Smooth muscle cell (in vitro differentiated cells): ENCODE results near the gene LRRFIP1. TPM values are rescaled to one million over a fixed set of nuclear protein-coding genes. Genes with fewer than 3 reads are reported as not detected.

Experiments used
- DNase-seq: peaks from one replicate; lab custom pipeline; 2025; ENCODE audit not compliant: unreplicated experiment; lab: John Stamatoyannopoulos, UW
- H2AFZ ChIP-seq: fragments of 200-600 bp; sonication (generic); 2 replicates; pipeline ENCODE4 v1.6.0; 2016; ENCODE audit warnings: antibody characterized with exemption, low read depth, mild to moderate bottlenecking
- H3F3A ChIP-seq: fragments of 200-600 bp; sonication (generic); 2 replicates; pipeline ENCODE4 v1.6.0; 2017; ENCODE audit warnings: antibody characterized with exemption, low read depth
- H3K27ac ChIP-seq: fragments of 200-600 bp; sonication (generic); 2 replicates; pipeline ENCODE4 v1.5.1; 2016; ENCODE audit warnings: low read depth, mild to moderate bottlenecking
- H3K27me3 ChIP-seq: fragments of 200-600 bp; sonication (generic); 2 replicates; pipeline ENCODE4 v1.6.1; 2016; ENCODE audit warnings: low read depth, mild to moderate bottlenecking
- H3K36me3 ChIP-seq: fragments of 200-600 bp; sonication (generic); 2 replicates; pipeline ENCODE4 v1.5.1; 2016; ENCODE audit warnings: low read depth
- H3K4me1 ChIP-seq: fragments of 200-600 bp; sonication (generic); 2 replicates; pipeline ENCODE4 v1.5.1; 2016; ENCODE audit warnings: low read depth
- H3K4me2 ChIP-seq: fragments of 200-600 bp; sonication (generic); 2 replicates; pipeline ENCODE4 v1.6.0; 2016; ENCODE audit warnings: mild to moderate bottlenecking
- H3K4me3 ChIP-seq: fragments of 200-600 bp; sonication (generic); 2 replicates; pipeline ENCODE4 v1.5.1; 2016; ENCODE audit warnings: mild to moderate bottlenecking
- H3K79me2 ChIP-seq: fragments of 200-600 bp; sonication (generic); 2 replicates; pipeline ENCODE4 v1.6.0; 2016; ENCODE audit warnings: low read depth, mild to moderate bottlenecking
- H3K9ac ChIP-seq: fragments of 200-600 bp; sonication (generic); 2 replicates; pipeline ENCODE4 v1.6.0; 2016; ENCODE audit warnings: low read depth
- H3K9me3 ChIP-seq: fragments of 200-600 bp; sonication (generic); replicated peaks from 2 replicates; pipeline ENCODE4 v1.5.1; 2016; ENCODE audit warnings: low read depth
- H4K20me1 ChIP-seq: fragments of 200-600 bp; sonication (generic); 2 replicates; pipeline ENCODE4 v1.6.0; 2016; ENCODE audit warnings: low read depth
- WGBS: methylation state at CpG from one replicate; pipeline ENCODE4 v1.1.7; 2016; ENCODE audit warnings: low lambda C conversion rate; 5-methylcytosine and 5-hydroxymethylcytosine counted together
- polyA plus RNA-seq: library from polyadenylated mRNA; unstranded; fragments of >200 nt; fragmentation: Nextera tagmentation; extraction: Ambion mirVana; gene quantifications from 2 replicates; pipeline ENCODE4 v1.2.1, GENCODE V29; 2016
- total RNA-seq: library from RNA; depleted of rRNA; stranded (reverse); fragments of >200 nt; gene quantifications from 2 replicates; pipeline ENCODE4 v1.2.3, GENCODE V29; 2014
- TF ChIP-seq, protein P1 (sequence below): fragments of 200-600 bp; sonication (generic); IDR thresholded peaks from 2 replicates; pipeline ENCODE4 v1.5.1; 2017; ENCODE audit warnings: borderline replicate concordance, mild to moderate bottlenecking, antibody characterized with exemption; ENCODE audit not compliant: insufficient read depth, poor library complexity, severe bottlenecking

Gene LRRFIP1
- total and polyA plus RNA-seq, 2 experiments from 2014 or later = 36.2 to 65.1 TPM

DNA sequence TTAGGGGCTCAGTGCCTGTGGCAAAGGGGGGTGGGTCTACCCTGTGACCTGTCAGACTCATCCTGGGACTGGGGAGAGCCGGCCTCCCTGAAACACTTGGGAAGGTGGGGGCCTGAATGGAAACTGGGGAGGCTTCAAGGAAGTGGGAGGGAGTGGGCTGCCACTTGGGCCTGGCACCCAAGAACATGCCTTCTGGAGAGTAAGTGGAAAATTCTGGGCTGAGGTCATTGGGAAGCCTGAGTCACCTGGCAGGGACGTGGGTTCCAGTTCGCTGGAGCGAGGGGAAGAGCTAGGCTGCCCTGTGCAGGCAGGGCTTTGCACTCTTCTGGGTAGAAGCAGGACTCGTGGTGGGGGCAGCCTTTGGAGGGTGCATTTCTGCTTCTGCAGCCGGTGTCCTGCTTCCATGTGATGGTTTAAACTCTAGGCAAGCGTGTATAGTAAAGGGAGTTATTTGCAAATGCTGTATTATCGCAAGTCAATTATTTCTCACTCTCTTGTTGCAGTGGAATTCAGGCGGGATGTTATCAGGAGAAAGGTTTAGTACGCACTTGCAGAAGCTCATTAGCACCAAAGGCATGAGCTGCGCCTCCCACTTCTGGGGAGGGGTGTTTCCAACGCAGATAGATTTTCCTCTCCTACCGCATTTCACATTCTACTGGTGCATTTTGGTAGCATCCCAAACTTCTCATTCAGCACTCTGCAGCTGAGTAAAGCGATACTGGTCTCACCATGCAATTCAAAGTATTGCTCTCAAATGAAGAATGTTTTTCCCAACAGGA is 3.8 kb downstream of the LRRFIP1 start:
- Histone ChIP-seq H3K4me1 (peaks cover 6% of the 10 kb centered on the region), H3K27ac (no peak overlapping the region), H3F3A (peaks cover 4% of the 10 kb centered on the region), H3K9ac (no peak overlapping the region), H3K9me3 (peaks cover 7% of the 10 kb centered on the region), H2AFZ (no peak overlapping the region), H3K4me2 (no peak overlapping the region), H4K20me1 (peaks cover 36% of the 10 kb centered on the region), H3K27me3 (no peaks in the 10 kb centered on the region), H3K4me3 (no peak overlapping the region), H3K36me3 (peaks cover 6% of the 10 kb centered on the region), H3K79me2 (peaks cover 34% of the 10 kb centered on the region)
- TF ChIP-seq, protein P1, sequence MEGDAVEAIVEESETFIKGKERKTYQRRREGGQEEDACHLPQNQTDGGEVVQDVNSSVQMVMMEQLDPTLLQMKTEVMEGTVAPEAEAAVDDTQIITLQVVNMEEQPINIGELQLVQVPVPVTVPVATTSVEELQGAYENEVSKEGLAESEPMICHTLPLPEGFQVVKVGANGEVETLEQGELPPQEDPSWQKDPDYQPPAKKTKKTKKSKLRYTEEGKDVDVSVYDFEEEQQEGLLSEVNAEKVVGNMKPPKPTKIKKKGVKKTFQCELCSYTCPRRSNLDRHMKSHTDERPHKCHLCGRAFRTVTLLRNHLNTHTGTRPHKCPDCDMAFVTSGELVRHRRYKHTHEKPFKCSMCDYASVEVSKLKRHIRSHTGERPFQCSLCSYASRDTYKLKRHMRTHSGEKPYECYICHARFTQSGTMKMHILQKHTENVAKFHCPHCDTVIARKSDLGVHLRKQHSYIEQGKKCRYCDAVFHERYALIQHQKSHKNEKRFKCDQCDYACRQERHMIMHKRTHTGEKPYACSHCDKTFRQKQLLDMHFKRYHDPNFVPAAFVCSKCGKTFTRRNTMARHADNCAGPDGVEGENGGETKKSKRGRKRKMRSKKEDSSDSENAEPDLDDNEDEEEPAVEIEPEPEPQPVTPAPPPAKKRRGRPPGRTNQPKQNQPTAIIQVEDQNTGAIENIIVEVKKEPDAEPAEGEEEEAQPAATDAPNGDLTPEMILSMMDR = no peak
- DNase-seq = no peak
- WGBS = 82% methylated on average over 14 of the region's 14 CpGs

DNA sequence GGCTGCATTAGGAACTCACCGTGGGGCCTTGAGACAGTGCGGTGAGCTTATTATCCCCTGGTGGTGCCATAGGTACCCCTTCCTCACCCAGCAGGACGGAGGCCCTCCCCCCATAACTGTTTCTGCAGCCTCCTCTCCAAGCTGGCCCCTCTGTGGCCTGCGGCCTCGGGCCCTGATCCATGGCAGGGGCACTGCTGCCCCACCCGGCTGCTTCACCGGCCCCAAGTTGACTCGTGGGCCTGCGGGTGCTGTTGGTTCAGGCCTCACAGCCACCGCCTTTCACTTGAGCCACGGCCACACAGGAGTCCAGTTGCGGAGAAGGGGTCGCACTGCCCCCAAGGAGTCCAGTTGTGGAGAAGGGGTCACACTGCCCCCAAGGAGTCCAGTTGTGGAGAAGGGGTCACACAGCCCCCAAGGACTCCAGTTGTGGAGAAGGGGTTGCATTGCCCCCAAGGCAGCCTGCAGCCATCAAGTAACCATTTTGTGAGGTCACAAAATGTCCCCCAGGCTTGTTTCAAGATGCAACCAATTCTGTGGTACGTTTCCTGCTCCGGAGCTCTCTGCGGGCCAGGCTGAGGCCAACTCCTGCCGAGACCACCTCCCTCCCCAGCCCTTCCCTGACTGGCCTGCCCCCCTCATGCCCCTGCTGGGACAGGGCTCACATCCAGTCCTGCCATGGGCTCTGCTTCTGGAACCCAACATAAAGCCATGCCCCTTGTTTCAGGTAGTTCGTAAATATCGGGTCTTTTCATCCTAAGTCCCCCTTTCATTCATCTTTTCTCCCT is 4.6 kb downstream of the LRRFIP1 start:
- TF ChIP-seq, protein P1 = no peak
- peaks cover 36% of the 10 kb centered on the region for H4K20me1 ChIP-seq

DNA sequence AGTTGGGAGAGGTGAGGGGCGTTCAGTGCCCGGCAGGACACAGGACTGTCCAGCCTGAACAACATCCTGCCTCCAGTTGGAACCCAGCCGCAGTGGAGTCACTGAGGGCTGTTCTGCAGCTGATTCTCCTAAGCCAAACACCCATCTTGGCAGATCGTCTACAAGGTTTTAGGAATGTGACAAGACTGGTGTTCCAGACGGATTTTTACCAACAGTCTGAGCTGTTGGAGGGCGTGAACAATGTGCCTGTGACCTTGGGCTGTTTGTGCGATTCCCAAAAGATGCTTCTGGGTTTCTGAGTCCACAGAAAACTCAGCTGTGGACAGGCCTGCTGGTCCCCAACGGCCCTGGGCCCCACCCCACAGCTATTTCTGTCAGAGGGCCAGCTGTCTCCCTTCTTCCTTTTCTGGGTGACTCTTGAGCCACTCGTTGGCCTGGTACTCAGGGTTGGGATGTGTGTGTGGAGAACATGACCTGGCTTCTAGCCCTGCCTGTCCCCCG is 5.7 kb downstream of the LRRFIP1 start:
- peaks cover 51% of the 10 kb centered on the region for H3K79me2 ChIP-seq
- peaks cover 4% of the 10 kb centered on the region for H3K4me1 ChIP-seq
- 89% methylated on average over 10 of the region's 10 CpGs for WGBS
- H3K27me3 ChIP-seq = no peaks in the 10 kb centered on the region
- no peak for DNase-seq
- H3K27ac ChIP-seq = no peak overlapping the region
- H3K4me3 ChIP-seq = no peak overlapping the region
- peaks cover 44% of the 10 kb centered on the region for H4K20me1 ChIP-seq
- H3K4me2 ChIP-seq = no peak overlapping the region
- H2AFZ ChIP-seq = no peak overlapping the region
- TF ChIP-seq, protein P1 = no peak
- H3K9me3 ChIP-seq = peaks cover 7% of the 10 kb centered on the region
- H3F3A ChIP-seq = no peaks in the 10 kb centered on the region
- no peak overlapping the region for H3K9ac ChIP-seq
- peaks cover 6% of the 10 kb centered on the region for H3K36me3 ChIP-seq

More for the DNA sequence above, 4.6 kb downstream of the LRRFIP1 start:
- Histone ChIP-seq H3K9me3 (peaks cover 7% of the 10 kb centered on the region), H3F3A (no peaks in the 10 kb centered on the region), H3K4me1 (peaks cover 6% of the 10 kb centered on the region), H3K27ac (no peak overlapping the region), H3K79me2 (peaks cover 42% of the 10 kb centered on the region), H3K36me3 (peaks cover 6% of the 10 kb centered on the region), H3K27me3 (no peaks in the 10 kb centered on the region), H3K4me3 (no peak overlapping the region), H3K4me2 (no peak overlapping the region), H2AFZ (no peak overlapping the region), H3K9ac (no peak overlapping the region)
- 84% methylated on average over 19 of the region's 19 CpGs for WGBS
- no peak for DNase-seq
